ENCODE data around the gene CCSER1. TPM values are rescaled to one million over a fixed set of nuclear protein-coding genes. Genes with fewer than 3 reads are reported as not detected.

CCSER1 gene
- total RNA-seq, 2 experiments from 2014 or later: not detected

- Mint-ChIP-seq H3K4me3 (no peak overlapping the region), H3K4me1 (ENCODE audit: low read depth) (no peaks in the 10 kb centered on the region), H3K36me3 (ENCODE audit: low read depth) (no peaks in the 10 kb centered on the region), H3K27ac (no peak overlapping the region), H3K9me3 (ENCODE audit: insufficient read depth) (peaks cover 4% of the 10 kb centered on the region), H3K27me3 (ENCODE audit: low read depth) (no peaks in the 10 kb centered on the region)
- CTCF ChIA-PET: no interaction called here
- ATAC-seq (no peak), DNase-seq (no peak)
- POLR2A ChIA-PET: no interaction called here
Measured at GRCh38 chr4:90715242-90715641, 588.0 kb downstream of the CCSER1 start.

- H3K4me1 Mint-ChIP-seq (ENCODE audit: low read depth): no peaks in the 10 kb centered on the region
- CTCF ChIA-PET: no interaction called here
- no peak overlapping the region for H3K27ac Mint-ChIP-seq
- POLR2A ChIA-PET: no interaction called here
- H3K36me3 Mint-ChIP-seq (ENCODE audit: low read depth): no peaks in the 10 kb centered on the region
- H3K27me3 Mint-ChIP-seq (ENCODE audit: low read depth): no peaks in the 10 kb centered on the region
- no peak overlapping the region for H3K4me3 Mint-ChIP-seq
- ATAC-seq (no peak), DNase-seq (no peak)
- no peaks in the 10 kb centered on the region for H3K9me3 Mint-ChIP-seq (ENCODE audit: insufficient read depth)
Measured at GRCh38 chr4:90718931-90719330, 591.7 kb downstream of the CCSER1 start.

DNA sequence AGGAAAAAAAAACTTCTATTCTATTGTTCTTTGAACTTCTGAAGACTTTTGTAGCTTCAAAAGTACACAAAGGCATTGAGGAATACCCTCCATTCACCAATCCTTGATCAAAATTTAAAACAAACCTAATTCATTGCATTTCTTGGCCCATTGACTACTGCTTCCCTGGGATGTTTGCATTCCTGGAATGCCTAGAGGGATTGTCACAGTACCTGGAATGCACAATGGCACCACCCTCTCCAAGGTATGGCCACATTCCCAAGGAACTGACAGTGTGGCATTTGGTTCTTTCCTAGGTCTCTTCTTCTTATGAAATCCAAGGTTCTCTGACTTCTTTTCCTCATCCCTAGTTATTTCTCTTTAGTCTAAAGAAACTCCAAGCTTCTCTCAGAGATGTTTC, 600.7 kb downstream of the CCSER1 start:
- no peak for DNase-seq
- Mint-ChIP-seq H3K27me3 (ENCODE audit: low read depth) (no peaks in the 10 kb centered on the region), H3K4me3 (no peak overlapping the region), H3K27ac (no peak overlapping the region), H3K36me3 (ENCODE audit: low read depth) (no peaks in the 10 kb centered on the region), H3K9me3 (ENCODE audit: insufficient read depth) (no peaks in the 10 kb centered on the region), H3K4me1 (ENCODE audit: low read depth) (no peaks in the 10 kb centered on the region)
- CTCF ChIA-PET: no interaction called here
- ATAC-seq: no peak
- POLR2A ChIA-PET: no interaction called here

- H3K4me3 Mint-ChIP-seq: no peak overlapping the region
- ATAC-seq: no peak
- no peak for DNase-seq
- no peak overlapping the region for H3K27ac Mint-ChIP-seq
- CTCF ChIA-PET: no interaction called here
- no peaks in the 10 kb centered on the region for H3K36me3 Mint-ChIP-seq (ENCODE audit: low read depth)
- POLR2A ChIA-PET: no interaction called here
- no peaks in the 10 kb centered on the region for H3K4me1 Mint-ChIP-seq (ENCODE audit: low read depth)
- no peaks in the 10 kb centered on the region for H3K27me3 Mint-ChIP-seq (ENCODE audit: low read depth)
- no peaks in the 10 kb centered on the region for H3K9me3 Mint-ChIP-seq (ENCODE audit: insufficient read depth)
Measured at GRCh38 chr4:90730752-90731151, 603.6 kb downstream of the CCSER1 start.

DNA sequence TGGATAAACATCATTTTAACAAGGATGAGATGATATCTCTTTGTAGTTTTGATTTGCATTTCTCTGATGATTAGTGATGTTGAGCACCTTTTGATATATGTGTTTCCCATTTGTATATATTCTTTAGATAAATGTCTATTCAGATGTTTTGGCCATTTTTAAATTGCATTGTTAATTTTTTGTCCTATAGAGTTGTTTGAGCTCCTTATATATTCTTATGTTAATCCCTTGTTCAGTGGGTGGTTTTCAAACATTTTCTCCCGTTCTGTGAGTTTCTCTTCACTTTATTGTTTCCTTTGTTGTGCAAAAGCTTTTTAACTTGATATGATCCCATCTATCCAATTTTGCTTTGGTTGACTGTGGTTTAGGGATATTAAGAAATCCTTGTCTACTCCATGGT, 606.0 kb downstream of the CCSER1 start:
- no peak for ATAC-seq
- H3K4me3 Mint-ChIP-seq: no peak overlapping the region
- no peaks in the 10 kb centered on the region for H3K27me3 Mint-ChIP-seq (ENCODE audit: low read depth)
- no peaks in the 10 kb centered on the region for H3K9me3 Mint-ChIP-seq (ENCODE audit: insufficient read depth)
- ChIA-PET CTCF (no interaction called here), POLR2A (no interaction called here)
- H3K4me1 Mint-ChIP-seq (ENCODE audit: low read depth): no peaks in the 10 kb centered on the region
- no peaks in the 10 kb centered on the region for H3K36me3 Mint-ChIP-seq (ENCODE audit: low read depth)
- no peak for DNase-seq
- no peak overlapping the region for H3K27ac Mint-ChIP-seq

DNA sequence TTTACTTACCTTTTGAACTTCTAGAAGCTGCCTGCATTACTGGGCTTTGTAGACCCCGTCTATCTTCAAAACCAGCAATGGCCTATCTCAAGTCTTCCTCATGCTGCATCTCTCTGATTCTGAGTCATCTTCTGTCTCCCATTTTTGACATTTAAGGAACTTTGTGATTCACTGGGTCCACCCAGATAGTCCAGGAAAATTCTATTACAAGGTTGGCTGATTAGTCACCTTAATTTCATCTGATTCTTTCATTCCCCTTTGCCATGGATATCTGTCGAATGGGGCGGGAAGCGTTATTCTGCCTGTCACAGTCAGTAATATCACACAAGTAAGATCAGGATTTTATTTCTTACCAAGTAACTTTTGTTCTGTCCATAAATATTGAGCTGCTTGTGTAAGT, 618.0 kb downstream of the CCSER1 start:
- Mint-ChIP-seq H3K27ac (no peak overlapping the region), H3K36me3 (ENCODE audit: low read depth) (no peaks in the 10 kb centered on the region), H3K27me3 (ENCODE audit: low read depth) (no peaks in the 10 kb centered on the region), H3K4me1 (ENCODE audit: low read depth) (no peaks in the 10 kb centered on the region), H3K4me3 (no peak overlapping the region), H3K9me3 (ENCODE audit: insufficient read depth) (no peaks in the 10 kb centered on the region)
- no peak for DNase-seq
- ChIA-PET CTCF (no interaction called here), POLR2A (no interaction called here)
- no peak for ATAC-seq

- H3K27ac Mint-ChIP-seq: no peak overlapping the region
- CTCF ChIA-PET: no interaction called here
- no peaks in the 10 kb centered on the region for H3K27me3 Mint-ChIP-seq (ENCODE audit: low read depth)
- no peak for DNase-seq
- POLR2A ChIA-PET: no interaction called here
- no peaks in the 10 kb centered on the region for H3K36me3 Mint-ChIP-seq (ENCODE audit: low read depth)
- no peaks in the 10 kb centered on the region for H3K9me3 Mint-ChIP-seq (ENCODE audit: insufficient read depth)
- H3K4me3 Mint-ChIP-seq: no peak overlapping the region
- no peaks in the 10 kb centered on the region for H3K4me1 Mint-ChIP-seq (ENCODE audit: low read depth)
- ATAC-seq: no peak
Measured at GRCh38 chr4:90753068-90753467, 625.9 kb downstream of the CCSER1 start.

DNA sequence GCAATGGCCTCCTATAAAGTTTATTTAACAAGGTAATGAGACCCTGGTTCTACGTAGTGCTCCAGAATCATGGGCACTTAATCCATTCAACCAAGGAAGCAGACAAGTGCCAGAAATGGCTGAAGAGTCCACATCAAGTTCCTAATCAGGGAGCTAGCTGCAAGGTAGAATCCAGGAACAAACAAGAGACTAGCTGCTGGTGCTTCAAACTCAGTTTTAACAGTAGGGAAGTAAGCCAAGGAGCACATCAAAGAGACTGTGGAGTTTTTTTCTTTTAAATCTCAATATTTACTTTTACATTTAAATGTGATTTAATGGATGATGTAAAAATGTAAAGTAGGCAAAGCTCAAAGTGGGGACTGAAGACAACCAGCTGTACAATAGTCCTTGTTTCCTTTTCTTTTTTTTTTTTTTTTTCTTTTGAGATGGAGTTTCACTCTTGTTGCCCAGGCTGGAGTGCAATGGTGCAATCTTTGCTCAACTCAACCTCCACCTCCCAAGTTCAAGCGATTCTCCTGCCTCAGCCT, 630.4 kb downstream of the CCSER1 start:
- ChIA-PET POLR2A (no interaction called here), CTCF (no interaction called here)
- no peaks in the 10 kb centered on the region for H3K9me3 Mint-ChIP-seq (ENCODE audit: insufficient read depth)
- H3K36me3 Mint-ChIP-seq (ENCODE audit: low read depth): no peaks in the 10 kb centered on the region
- no peak for DNase-seq
- H3K4me3 Mint-ChIP-seq: no peak overlapping the region
- no peaks in the 10 kb centered on the region for H3K4me1 Mint-ChIP-seq (ENCODE audit: low read depth)
- ATAC-seq: no peak
- no peak overlapping the region for H3K27ac Mint-ChIP-seq
- H3K27me3 Mint-ChIP-seq (ENCODE audit: low read depth): no peaks in the 10 kb centered on the region

GRCh38 chr4:90760059-90760458, 632.9 kb downstream of the CCSER1 start:
- no peaks in the 10 kb centered on the region for H3K36me3 Mint-ChIP-seq (ENCODE audit: low read depth)
- H3K27me3 Mint-ChIP-seq (ENCODE audit: low read depth): no peaks in the 10 kb centered on the region
- no peak overlapping the region for H3K4me3 Mint-ChIP-seq
- ChIA-PET POLR2A (no interaction called here), CTCF (no interaction called here)
- H3K27ac Mint-ChIP-seq: no peak overlapping the region
- ATAC-seq: no peak
- no peaks in the 10 kb centered on the region for H3K4me1 Mint-ChIP-seq (ENCODE audit: low read depth)
- H3K9me3 Mint-ChIP-seq (ENCODE audit: insufficient read depth): no peaks in the 10 kb centered on the region
- no peak for DNase-seq

- no peaks in the 10 kb centered on the region for H3K4me1 Mint-ChIP-seq (ENCODE audit: low read depth)
- H3K4me3 Mint-ChIP-seq: no peak overlapping the region
- no peak overlapping the region for H3K27ac Mint-ChIP-seq
- H3K36me3 Mint-ChIP-seq (ENCODE audit: low read depth): no peaks in the 10 kb centered on the region
- no peak for ATAC-seq
- ChIA-PET CTCF (no interaction called here), POLR2A (no interaction called here)
- H3K9me3 Mint-ChIP-seq (ENCODE audit: insufficient read depth): no peaks in the 10 kb centered on the region
- DNase-seq: no peak
- H3K27me3 Mint-ChIP-seq (ENCODE audit: low read depth): no peaks in the 10 kb centered on the region
Measured at GRCh38 chr4:90766837-90767236, 639.6 kb downstream of the CCSER1 start.

DNA sequence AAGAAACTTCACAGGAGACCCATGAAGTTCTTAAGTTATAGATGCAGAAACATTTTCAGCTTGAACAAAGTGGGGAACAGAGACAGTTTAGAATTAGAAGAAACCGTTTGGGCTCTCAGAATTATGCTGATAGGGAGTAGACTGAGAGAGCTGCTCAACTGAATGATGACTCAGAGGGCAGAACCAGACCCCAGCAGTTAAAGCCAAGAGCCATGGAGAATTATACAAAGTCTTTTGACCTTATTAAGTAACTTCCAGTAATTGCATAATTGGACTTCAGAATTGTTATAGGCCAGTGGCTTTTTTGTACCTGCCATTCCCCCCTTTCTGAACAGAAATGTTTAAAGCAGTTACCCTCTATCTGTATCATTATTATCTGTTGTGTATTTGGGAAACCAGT, 642.1 kb downstream of the CCSER1 start:
- POLR2A ChIA-PET: no interaction called here
- no peaks in the 10 kb centered on the region for H3K4me1 Mint-ChIP-seq (ENCODE audit: low read depth)
- no peaks in the 10 kb centered on the region for H3K36me3 Mint-ChIP-seq (ENCODE audit: low read depth)
- no peak for ATAC-seq
- H3K4me3 Mint-ChIP-seq: no peak overlapping the region
- no peak overlapping the region for H3K27ac Mint-ChIP-seq
- no peaks in the 10 kb centered on the region for H3K9me3 Mint-ChIP-seq (ENCODE audit: insufficient read depth)
- no peaks in the 10 kb centered on the region for H3K27me3 Mint-ChIP-seq (ENCODE audit: low read depth)
- CTCF ChIA-PET: no interaction called here
- DNase-seq: no peak

DNA sequence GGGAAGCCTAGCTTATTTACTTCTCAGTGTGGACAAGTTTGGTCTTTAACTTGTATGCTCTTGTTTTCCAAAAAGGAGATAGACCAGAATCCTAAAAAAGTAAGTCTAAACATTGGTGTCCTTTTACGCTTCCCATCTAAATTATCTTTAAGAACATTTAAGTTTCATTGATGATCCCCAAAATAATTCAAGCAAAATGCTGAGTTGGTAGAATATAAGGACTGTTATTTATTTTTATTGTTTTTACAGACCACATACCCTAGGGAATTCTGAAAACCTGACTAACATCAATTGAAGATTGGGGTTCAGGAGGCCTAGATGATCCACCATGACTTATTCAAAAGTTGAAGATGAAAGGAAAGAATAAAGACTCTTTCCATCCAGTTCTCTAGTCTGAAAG, 653.0 kb downstream of the CCSER1 start:
- Mint-ChIP-seq H3K27ac (no peak overlapping the region), H3K27me3 (ENCODE audit: low read depth) (no peaks in the 10 kb centered on the region), H3K4me1 (ENCODE audit: low read depth) (no peaks in the 10 kb centered on the region), H3K9me3 (ENCODE audit: insufficient read depth) (peaks cover 8% of the 10 kb centered on the region), H3K4me3 (no peak overlapping the region), H3K36me3 (ENCODE audit: low read depth) (no peaks in the 10 kb centered on the region)
- ChIA-PET CTCF (no interaction called here), POLR2A (no interaction called here)
- DNase-seq (no peak), ATAC-seq (no peak)

DNA sequence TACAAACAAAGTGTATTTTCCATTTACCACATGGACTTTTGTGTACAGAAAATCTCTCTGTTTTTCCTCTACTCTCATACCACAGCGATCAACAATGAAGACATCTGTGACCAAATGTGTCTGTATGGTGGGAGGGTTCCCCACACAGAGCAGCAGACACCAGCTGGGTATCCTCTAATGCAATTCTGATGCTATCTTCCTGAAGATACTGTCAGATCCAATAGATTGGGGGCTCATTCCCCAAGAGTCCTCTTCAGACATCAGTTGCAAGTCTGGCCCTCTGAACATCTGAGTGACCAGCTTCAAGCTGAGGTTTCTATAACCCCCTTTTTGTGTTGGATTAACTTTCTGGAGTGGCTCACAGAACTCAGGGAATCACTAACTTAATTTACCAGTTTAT, 659.4 kb downstream of the CCSER1 start:
- Mint-ChIP-seq H3K27me3 (ENCODE audit: low read depth) (no peaks in the 10 kb centered on the region), H3K4me3 (no peak overlapping the region), H3K9me3 (ENCODE audit: insufficient read depth) (peaks cover 11% of the 10 kb centered on the region), H3K4me1 (ENCODE audit: low read depth) (no peaks in the 10 kb centered on the region), H3K36me3 (ENCODE audit: low read depth) (no peaks in the 10 kb centered on the region), H3K27ac (no peak overlapping the region)
- ChIA-PET POLR2A (no interaction called here), CTCF (no interaction called here)
- no peak for DNase-seq
- ATAC-seq: no peak

All from activated CD8-positive, alpha-beta T cell treated with anti-CD3 and anti-CD28 coated beads, Interleukin-2, amount 10 ng/mL, durations not matched to agents 7 days and 5 days (primary cell).